ENCODE results near the gene CFAP61.
"Not testable (repeated sequence)": the region's sequence is repeated elsewhere in the genome, so short reads cannot be mapped to it uniquely, and the experiment has no call there.

The CFAP61 gene

DNA sequence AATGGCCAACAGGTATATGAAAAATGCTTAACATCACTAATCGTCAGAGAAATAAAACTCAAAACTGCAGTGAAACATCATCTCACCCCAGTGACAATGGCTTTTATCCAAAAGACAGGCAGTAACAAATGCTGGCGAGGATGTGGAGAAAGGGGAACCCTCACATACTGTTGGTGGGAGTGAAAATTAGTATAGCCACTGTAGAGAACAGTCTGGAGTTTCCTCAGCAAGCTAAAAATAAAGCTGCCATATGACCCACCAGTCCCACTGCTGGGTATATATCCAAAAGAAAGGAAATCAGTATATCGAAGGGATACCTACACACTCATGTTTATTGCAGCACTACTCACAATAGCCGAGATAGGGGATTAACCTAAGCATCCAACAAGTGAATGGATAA is 292.1 kb downstream of the CFAP61 start:
- no peak for DNase-seq (ENCODE audit: low read depth, low spot score)
- no peak overlapping the region for H3K27ac ChIP-seq

DNA sequence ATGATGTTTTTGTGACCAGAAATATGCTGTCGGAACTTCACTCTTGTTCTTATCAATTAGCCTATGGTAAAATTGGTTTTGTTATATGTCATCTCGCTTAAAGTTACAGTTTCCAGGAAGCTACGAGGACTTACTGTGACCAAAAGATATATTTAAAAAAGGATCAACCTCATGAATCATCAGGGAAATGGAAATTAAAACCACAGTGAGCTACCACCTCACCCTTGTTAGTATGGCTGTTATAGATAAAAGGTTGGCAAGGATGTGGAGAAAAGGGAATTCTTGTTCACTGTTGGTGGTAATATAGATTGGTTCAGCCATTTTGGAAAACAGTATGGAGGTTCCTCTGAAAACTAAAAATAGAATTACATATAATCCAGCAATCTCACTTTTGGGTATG is 301.2 kb downstream of the CFAP61 start:
- no peak overlapping the region for H3K27ac ChIP-seq
- DNase-seq (ENCODE audit: low read depth, low spot score), result no peak

DNA sequence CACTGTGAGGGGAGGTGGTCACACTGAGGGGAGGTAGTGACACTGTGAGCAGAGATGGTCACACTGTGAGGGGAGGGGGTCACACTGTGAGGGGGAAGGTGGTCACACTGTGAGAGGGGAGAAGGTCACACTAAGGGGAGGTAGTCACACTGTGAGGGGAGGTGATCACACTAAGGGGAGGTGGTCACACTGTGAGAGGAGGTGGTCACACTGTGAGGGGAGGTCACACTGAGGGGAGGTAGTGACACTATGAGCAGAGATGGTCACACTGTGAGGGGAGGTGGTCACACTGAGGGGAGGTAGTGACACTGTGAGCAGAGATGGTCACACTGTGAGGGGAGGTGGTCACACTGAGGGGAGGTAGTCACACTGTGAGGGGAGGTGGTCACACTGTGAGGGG is 303.2 kb downstream of the CFAP61 start:
- DNase-seq (ENCODE audit: low read depth, low spot score); H3K27ac ChIP-seq: not testable (repeated sequence)

DNA sequence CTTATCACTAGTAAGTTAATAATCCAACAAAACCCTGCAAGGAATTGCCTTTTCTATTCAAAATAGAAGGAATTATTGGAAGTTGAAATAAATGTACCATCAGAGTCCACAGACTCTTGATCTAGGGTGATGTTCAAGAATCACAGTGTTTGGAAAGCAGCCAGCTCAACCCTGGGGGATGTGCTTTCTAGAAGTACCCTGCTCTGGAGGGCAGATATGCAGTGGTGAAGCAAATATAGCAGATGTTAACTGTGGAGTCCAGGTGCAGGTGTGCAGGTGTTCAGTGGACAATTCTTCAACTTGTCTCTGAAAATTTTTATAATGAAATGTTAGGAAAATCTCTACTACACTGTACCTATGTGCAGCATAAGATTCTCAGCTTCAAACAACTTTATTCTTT is 306.5 kb downstream of the CFAP61 start:
- no peak overlapping the region for H3K27ac ChIP-seq
- no peak for DNase-seq (ENCODE audit: low read depth, low spot score)

DNA sequence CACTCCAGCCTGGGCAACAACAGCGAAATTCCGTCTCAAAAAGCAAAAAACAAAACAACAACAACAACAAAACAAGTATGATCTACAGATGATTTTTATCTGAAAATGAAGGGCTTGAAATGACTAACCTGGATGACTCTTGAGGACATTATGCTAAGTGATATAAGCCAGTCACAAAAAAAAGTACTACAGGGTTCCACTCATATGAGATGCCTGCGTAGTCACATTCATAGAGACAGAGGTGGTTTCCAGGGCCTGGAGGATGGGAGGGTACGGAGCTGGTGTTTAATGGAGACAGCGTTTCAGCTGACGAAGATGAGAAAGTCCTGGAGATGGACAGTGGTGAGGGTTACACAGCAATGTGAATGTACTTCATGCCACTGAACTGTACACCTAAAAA is 307.3 kb downstream of the CFAP61 start:
- DNase-seq (ENCODE audit: low read depth, low spot score), result no peak
- no peak overlapping the region for H3K27ac ChIP-seq

DNA sequence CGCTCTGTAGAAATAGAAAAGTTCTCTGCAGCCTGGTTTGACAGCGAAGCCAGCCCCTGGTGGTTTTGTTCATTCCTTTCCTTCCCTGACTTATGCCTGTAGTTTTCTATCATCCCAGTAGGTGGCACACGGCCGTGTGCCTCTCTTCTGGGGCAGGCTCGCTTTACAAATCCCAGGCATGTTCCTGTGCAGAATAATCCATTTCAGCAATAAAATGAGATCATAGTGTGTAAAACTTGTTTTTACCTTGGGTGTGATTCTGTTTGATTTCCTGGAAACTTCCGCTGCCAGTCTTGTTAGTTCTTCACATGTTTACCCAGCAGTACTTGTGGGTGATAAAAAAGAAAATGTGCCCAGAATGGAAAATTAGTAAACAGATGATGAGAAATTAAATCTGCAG is 308.1 kb downstream of the CFAP61 start:
- DNase-seq (ENCODE audit: low read depth, low spot score), result no peak
- no peak overlapping the region for H3K27ac ChIP-seq

DNA sequence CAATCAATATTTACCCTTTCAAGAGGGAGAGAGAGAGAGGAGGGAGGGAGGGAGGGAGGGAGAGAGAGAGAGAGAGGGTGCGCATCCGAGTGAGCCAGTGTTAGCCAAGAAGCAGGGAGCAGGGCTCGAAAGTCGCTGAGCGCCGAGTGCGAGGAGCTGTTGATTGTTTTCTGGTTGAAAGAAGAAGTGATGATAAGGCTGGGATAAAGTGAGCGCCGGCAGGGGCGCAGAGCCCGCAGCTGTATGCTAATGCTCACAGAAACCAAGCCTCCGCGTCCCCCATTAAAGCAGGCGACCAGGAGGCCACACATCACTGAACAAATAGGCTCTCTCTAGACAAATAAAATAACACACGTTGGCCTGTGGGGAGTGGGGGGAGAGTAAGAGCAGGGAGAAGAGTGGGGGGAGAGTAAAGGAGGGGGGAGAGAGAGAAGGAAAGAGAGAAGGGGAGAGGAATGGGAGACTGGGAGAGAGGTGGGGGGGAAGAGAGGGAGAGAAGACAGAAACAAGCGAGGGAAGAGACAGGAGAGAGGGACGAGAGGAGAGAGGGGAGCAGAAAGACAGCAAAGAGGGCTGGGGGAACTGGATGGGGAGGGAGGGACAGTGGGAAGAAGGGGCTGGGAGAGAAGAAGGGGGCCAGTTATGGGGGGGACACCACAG is 310.6 kb downstream of the CFAP61 start:
- H3K27ac ChIP-seq, result no peak overlapping the region

DNA sequence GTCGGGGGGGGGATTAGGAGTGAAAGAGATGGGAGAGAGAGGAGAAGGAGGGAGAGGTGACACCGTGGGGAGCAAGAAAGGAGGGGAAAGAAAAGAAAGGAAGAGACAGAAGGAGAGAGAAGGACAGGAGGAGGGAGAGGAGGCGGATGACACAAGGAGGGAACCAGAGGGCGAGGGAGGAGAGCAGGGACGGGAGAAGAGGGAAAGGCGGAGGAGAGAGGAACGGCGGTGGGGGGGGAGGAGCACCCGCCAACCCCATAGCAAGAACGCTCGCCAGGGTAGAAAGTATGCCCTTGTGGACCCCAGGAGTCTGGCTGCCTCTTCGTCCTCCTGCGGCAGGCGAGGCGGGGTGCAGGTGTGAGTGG is 311.1 kb downstream of the CFAP61 start:
- no peak overlapping the region for H3K27ac ChIP-seq
- DNase-seq (ENCODE audit: low read depth, low spot score), result no peak

More for the DNA sequence above, 310.6 kb downstream of the CFAP61 start:
- no peak for DNase-seq (ENCODE audit: low read depth, low spot score)

DNA sequence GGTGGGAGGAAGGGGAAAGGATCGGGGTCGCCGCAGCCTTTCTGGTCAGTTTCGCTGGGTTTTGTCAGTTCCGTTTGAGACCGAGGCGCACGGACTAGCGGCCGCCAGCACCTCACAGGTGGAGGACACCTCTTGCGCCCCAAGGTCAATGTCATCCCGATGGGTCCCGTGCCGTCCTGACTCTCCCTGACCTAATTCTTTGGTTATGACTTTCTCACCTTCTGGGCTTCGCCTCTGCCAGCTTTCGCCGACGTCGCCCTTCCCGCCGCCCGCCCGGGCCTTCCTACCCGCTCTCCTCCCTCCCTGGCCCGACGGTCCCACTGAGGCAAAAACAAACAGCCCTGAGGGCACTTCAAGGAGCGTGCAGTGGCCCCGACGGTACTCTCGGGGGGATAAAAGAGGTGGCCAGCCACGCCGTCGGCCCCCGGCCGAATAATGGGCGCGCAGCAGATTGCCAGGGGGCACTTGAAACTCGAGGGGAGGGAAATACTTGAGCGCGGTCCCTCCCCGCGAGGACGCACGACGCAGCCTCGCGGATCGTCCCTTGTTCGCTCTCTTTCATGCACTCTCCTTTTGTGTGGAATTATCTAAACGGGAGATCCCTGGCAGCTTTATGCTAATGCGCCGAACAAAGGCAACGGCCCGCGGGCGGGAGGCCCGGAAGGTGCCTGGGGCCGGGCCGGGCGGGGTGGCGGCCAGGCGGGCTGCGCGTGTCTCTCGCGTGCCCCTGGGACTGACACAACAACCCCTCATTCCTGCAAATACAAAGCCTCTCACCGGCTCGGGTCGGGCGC is 311.7 kb downstream of the CFAP61 start:
- H3K27ac ChIP-seq, result no peak overlapping the region
- no peak for DNase-seq (ENCODE audit: low read depth, low spot score)

DNA sequence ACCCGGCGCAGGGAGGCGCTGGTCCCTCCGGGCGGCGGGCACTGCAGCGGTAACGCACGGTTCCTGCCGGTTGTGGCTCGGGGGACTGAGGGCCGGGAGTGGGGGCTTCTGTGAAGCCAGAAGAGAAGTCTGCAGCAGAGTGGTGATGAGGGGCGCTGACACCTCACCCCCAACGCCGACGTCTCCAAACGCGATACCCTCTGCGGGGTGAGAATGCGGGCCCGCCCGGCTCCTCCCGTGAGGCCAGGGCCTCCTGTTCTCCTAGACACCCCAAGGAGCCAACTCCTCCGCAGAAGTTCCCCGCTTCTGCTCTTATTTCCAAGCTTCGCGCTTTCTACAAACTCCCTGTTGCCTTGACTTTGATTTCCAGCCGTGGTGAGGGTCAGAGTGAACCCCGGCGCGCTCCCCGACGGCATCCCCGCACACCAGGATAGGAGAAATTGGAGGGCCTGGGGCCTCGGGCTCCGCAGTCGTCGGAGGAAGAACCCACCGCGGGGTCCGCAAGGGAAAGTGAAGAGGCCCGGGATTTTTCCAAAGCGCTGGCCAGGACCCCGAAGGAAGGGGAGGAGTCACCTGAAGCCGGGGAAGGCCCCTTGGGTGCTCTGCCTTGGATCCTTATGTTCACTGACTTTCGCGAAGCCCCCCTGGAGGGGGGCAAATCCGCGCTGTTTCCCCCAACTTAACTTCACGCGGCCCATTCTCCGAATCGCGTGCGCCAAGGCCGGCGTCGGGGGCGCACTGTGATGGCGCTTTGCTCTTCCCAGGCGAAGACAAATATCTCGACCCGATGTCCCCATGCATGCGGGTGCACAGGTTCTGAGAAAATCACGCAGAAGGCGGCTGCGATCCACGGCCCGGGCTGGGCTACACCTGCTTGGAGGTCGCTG is 312.5 kb downstream of the CFAP61 start:
- DNase-seq (ENCODE audit: low read depth, low spot score), result no peak
- H3K27ac ChIP-seq, result no peak overlapping the region

DNA sequence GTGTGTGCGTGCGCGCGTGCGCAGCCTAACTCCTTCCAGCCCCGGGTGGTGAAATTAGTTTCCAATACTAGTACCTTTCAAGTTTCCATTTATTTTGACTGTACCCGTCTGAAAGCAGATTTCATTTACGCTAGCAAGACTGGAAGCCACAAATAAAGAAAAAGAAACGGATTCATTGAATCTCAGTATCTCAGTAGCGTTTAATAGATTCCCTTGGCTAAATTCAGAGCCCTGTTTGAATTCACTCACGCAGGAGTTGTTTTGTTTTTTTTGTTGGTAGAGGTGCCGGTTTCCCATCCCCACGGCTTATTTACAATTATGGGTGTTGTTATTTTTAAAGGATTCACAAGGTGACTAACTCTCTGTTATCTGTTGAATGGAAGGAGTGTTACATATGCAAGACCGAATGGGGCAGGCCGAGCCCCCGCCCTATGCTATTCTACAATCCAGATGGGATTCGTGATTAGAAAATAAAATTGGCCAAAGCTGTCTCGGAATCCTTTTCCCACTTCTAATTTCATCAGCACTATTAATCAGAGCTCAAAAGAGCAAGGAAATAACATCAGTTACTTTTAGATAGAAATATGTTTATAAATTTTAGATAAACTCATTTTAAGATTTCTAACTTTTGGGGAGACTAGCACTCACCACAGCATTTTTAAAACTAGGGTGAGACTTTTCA is 313.3 kb downstream of the CFAP61 start:
- no peak for DNase-seq (ENCODE audit: low read depth, low spot score)
- no peak overlapping the region for H3K27ac ChIP-seq

DNA sequence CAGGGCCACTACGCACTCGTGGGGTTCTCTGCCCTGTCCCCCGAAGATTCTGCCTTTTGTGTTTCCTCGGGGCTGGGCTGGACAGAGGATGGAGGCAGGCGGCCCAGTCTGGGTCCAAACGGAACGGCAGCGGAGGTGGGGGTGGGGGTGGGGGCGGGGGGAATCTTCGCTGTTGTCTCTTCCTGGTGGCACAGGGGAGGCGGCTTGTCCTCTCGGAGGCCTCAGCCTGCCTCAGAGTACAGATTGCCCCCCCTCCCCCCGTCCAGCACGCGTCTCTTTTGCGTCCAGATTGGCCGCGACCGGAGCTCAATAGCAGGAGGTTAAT is 314.2 kb downstream of the CFAP61 start:
- H3K27ac ChIP-seq, result no peak overlapping the region
- DNase-seq (ENCODE audit: low read depth, low spot score), result no peak

DNA sequence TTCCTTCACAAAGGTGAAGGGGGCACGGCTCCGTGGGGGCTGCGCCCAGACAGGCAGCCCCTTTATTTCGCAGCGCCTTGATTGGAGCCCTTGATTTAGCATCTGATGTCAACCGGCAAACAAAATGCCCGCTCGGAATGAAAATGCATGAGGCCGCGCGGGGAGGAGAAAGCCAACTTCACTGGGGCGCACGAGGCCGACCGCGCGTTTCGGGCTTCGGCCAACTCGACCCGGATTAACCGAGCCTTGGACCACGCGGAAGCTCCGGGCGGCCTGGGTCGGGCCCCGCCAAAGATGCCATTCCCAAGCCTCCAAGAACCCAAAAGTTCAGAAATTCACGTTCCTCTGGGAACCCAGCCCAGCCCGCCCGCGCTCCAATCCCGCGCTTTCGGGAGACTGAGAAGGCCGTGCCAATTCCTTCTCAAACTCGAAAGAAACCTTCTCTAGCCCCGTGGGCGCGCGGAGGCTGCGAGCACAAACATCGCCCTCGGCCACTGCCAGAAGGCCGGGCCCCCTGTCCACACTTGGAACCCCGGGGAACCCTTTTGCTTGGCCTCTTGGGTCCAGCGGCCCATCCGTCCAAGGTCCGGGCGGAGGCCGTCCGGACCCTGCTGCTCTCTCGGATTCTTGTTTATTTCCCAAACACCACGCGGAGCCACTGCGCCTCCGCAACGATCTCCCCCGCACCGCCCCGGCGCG is 314.7 kb downstream of the CFAP61 start:
- no peak for DNase-seq (ENCODE audit: low read depth, low spot score)
- H3K27ac ChIP-seq, result no peak overlapping the region

DNA sequence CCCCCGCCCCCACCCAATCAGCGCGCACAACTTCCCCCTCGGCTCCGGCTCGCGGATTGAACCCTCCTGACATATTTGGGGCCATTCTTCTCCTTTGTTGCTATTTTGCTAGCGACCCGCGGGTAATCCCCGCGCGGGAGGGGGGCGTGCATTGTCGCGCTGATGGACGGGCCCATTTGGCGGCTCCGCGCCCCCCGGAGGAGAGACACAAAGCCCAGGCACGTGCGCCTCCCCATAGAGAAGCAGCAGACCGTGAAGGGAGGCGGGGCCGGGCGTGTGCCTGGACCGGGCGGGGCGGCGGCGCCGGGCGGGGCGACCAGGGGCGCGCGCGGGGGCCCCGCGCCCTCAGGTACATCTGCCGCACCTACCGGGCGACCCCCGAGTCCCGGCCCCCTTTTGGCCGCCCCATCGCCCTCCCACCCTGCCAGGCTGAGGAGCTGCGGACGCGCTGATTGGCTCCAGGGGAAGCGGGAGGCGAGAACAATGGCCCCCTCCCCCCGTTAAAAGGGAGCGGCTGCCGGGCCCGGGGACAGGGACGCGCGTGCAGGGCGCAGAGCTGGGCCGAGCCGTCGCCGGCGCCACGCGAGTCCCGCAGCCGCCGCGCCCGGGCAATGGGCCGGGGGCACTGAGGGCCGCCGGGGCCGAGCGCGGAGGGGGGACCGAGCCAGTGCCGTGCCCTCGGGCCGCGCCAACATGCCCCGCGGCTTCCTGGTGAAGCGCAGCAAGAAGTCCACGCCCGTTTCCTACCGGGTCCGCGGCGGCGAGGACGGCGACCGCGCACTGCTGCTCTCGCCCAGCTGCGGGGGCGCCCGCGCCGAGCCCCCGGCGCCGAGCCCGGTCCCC is 315.5 kb downstream of the CFAP61 start, which contains the start of gene INSM1:
Gene INSM1 (plus strand): TSS at position 530 of the 843 bp plus-strand sequence. CDS start 164 bp downstream, at position 694.
- DNase-seq (ENCODE audit: low read depth, low spot score), result no peak
- no peak within 1 kb of the TSS for H3K27ac ChIP-seq

DNA sequence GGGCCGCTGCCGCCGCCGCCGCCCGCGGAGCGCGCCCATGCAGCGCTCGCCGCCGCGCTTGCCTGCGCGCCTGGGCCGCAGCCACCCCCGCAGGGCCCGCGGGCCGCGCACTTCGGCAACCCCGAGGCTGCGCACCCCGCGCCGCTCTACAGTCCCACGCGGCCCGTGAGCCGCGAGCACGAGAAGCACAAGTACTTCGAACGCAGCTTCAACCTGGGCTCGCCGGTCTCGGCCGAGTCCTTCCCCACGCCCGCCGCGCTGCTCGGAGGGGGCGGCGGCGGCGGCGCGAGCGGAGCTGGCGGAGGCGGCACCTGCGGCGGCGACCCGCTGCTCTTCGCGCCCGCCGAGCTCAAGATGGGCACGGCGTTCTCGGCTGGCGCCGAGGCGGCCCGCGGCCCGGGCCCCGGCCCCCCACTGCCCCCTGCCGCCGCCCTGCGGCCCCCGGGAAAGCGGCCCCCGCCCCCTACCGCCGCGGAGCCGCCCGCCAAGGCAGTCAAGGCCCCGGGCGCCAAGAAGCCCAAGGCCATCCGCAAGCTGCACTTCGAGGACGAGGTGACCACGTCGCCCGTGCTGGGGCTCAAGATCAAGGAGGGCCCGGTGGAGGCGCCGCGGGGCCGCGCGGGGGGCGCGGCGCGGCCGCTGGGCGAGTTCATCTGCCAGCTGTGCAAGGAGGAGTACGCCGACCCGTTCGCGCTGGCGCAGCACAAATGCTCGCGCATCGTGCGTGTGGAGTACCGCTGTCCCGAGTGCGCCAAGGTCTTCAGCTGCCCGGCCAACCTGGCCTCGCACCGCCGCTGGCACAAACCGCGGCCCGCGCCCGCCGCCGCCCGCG is 316.3 kb downstream of the CFAP61 start:
- no peak overlapping the region for H3K27ac ChIP-seq
- no peak for DNase-seq (ENCODE audit: low read depth, low spot score)

DNA sequence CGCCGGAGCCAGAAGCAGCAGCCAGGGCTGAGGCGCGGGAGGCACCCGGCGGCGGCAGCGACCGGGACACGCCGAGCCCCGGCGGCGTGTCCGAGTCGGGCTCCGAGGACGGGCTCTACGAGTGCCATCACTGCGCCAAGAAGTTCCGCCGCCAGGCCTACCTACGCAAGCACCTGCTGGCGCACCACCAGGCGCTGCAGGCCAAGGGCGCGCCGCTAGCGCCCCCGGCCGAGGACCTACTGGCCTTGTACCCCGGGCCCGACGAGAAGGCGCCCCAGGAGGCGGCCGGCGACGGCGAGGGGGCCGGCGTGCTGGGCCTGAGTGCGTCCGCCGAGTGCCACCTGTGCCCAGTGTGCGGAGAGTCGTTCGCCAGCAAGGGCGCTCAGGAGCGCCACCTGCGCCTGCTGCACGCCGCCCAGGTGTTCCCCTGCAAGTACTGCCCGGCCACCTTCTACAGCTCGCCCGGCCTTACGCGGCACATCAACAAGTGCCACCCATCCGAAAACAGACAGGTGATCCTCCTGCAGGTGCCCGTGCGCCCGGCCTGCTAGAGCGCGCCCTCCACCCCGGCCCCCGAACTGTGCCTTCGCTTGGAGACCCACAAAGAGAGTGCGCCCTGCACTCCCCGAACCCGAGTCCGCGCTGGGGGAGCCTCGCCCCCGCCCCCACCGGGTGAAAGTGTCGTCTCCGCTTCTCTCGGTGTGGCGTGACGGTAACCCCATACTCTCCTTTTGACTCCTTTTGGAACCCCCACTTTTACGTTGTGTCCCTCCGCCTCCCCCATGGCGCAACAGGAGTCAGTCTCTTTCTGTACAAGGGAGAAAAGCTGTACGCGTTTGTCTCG is 317.1 kb downstream of the CFAP61 start:
- no peak overlapping the region for H3K27ac ChIP-seq
- DNase-seq (ENCODE audit: low read depth, low spot score), result no peak

DNA sequence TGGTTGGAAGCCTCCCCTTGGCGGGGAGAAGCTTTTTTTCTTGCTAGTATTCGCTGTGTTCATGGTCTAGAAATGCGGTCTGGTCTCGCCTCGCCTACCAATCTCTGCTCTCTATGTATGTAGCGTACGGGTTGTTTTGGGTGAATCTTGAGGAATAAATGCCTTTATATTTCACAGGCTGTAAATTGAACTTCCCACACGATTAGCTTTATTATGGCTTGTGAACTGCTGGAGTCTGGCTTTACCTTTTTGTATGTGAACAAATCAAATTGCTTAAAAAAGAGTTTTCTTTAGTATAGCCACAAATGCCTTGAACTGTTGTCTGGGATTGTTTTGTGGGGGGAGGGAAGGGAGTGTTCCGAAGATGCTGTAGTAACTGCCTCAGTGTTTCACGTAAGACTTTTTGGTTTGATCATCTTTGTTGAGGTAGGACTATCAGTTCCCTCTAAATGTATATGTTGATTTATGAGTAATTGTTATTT is 317.8 kb downstream of the CFAP61 start:
- H3K27ac ChIP-seq, result no peak overlapping the region
- DNase-seq (ENCODE audit: low read depth, low spot score), result no peak

Measured in epithelial cell of prostate (primary cell).